NCI-H524 treated with DMSO at 0.1 percent for 48 hours (cell line): ENCODE measurements around the gene PAK3.

Experiments used
- DNase-seq: peaks from one replicate; lab custom pipeline; 2025; lab: John Stamatoyannopoulos, UW

Gene PAK3

DNA sequence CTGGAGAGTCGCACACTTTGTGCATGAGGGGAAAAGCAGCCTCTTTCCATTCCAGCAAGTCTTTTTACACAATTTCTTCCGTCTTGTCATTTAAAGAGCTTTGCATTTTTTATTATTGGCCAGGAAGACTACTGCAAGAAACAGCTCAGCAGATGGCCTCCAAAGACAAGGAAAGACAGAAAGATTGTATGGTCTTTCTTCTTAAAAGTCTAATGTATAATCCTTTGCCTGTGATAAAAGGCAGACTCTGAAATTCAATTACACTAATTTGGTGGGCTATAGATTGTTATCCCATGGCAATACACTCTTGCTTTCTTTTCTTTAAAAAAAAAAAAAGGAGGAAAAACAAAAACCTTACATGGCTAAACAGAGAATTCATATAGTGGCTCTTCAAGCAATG lies 168.4 kb downstream of the PAK3 start:
- no peak for DNase-seq

DNA sequence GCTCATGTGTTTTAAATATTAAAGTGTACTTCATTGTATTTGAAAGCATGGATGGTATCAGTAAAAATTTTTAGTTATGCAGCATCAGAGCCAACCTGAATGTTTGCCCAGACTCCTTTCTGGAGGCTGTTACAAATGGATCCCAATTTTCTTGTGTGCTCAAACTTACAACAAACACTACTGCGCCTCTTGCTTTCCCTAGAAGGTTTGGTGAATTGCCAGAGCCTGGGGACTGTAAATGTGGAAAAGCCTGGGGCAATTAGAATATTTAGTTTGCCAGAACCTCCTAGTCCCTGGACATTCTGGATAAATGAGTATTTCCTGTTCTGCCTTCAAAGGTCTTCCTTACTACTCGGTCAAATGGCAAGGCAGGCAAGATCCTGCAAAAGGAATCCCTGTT lies 169.5 kb downstream of the PAK3 start:
- no peak for DNase-seq

DNA sequence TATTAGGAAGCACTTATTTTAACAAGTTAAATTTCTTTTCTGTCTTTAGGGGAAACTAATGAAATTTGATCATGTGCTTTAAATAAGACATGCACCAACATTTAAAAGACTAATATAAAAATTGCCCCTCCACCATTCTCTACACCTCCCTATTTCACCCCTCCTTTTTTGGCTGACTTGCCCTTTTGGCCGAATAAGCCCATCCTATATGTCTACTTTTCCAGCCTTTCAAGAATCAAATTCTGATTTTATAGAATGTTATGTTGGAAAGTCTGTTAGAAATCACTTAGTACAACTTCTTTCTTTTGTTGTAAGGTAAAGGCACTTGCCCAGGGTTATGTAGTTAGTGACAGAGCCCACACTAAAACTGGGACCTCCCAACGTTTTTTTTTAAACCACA lies 172.5 kb downstream of the PAK3 start:
- DNase-seq, result no peak

DNA sequence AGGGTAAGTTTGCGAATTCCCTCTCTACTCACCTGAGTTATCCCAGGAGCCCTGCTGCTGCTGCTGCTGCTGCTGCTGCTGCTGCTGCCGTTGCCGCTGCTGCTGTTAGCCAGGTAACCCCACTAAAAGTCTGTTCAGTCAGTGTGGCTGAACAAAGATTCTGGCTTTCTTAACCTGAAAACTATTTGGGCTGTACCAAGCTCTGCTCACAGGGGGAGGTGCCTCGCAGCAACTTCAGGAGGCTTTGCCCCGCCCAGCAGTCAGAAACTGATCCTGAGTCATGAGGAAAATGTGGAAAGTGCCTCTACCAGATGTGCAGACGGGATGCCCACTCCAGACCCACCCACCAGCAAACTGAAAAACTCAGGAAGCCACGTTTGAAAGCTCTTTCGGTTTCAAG lies 174.3 kb downstream of the PAK3 start, which contains the start of gene CAPN6:
TSS of gene CAPN6 (minus strand) at position 145 of the 400 bp plus-strand sequence. CDS start 6,547 bp downstream, outside the sequence.
- no peak for DNase-seq
